GM18519 (cell line): Measurements from ENCODE around the gene PPP1R1A.

Source experiments
- ATAC-seq: cut with Tn5 transposase; IDR thresholded peaks from one replicate; pipeline ENCODE4 v1.9.1; 2021; ENCODE audit warnings: mild to moderate bottlenecking, moderate library complexity; ENCODE audit not compliant: unreplicated experiment, low FRiP score

Gene PPP1R1A

DNA sequence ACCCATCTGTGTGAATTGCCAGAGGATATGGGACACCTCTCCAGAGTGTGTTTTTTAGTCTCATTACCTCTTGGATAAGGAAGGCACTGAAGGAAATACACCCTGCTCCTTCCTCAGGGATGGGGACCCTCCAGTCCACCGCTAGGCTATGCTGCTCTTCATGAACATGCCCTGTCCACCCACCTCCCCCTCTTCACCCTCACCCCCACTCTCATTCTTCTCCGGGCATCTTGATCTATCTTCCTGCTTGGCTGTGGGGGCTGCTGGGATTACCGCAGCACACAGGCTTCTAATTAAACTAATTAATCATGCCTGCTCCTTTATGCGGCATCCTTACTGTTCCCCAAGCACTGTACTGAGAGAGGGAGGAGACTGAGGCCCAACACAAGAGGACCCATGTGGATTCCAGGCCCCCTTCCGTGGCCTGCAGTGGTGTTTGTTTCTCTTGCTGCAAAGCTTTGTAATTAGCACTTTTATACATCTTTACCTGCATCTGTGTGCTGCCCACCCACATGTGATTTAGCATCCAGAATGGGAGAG, 46.6 kb downstream of the PPP1R1A start:
- ATAC-seq = no peak

GRCh38 chr12:54538136-54538700, 50.2 kb downstream of the PPP1R1A start:
- ATAC-seq = no peak

- ATAC-seq = no peak
These were observed 53.0 kb downstream of the PPP1R1A start for GRCh38 chr12:54535474-54535873.

GRCh38 chr12:54529581-54529980, 58.9 kb downstream of the PPP1R1A start:
- no peak for ATAC-seq
